Measurements from ENCODE around the gene PRDM5. TPM values are rescaled to one million over a fixed set of nuclear protein-coding genes. Genes with fewer than 3 reads are reported as not detected.

The PRDM5 gene
- total and polyA plus RNA-seq, 2 donors (not counting 1 experiment from before 2014, with no cell fraction given), result 8.6 to 19.0 TPM

DNA sequence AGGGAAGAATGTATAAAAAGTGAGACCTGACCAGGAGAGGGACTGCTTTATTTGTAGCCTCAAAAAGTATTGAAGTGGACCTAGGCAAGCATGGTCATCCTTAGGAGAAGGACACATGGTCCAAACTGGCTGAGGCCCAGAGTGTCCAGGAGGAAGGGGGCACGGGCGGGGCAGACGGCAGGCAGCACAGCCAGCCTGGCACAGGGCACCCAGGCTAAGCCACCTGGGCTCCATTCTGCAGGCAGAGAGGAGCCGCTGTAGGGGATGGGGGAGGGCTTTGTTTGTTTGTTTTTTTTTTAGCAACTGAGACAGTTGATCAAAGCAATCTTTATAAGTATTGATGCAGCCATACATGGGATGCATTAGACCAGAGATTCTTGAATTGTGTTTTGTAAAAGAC, 188.6 kb downstream of the PRDM5 start:
- Histone ChIP-seq H4K20me1 (ENCODE audit: control insufficient read depth, extremely low read depth, insufficient read depth, low read length) (no peaks in the 10 kb centered on the region), H3K79me2 (ENCODE audit: control insufficient read depth, insufficient read depth, low read length) (no peaks in the 10 kb centered on the region), H3K36me3 (ENCODE audit: control insufficient read depth, insufficient read depth, low read length) (no peaks in the 10 kb centered on the region), H3K9ac (ENCODE audit: insufficient read depth, low read length) (no peak overlapping the region), H3K9me3 (ENCODE audit: control insufficient read depth, insufficient read depth, low read depth, low read length) (no peaks in the 10 kb centered on the region), H3K4me3 (replicated peaks in 1 of 4; ENCODE audit: control extremely low read depth in 1 of 4, insufficient read depth in 1 of 4, low read depth in 3 of 4, low read length in 4 of 4) (no peak overlapping the region), H3K27me3 (ENCODE audit: control insufficient read depth, insufficient read depth, low read length) (no peaks in the 10 kb centered on the region), H2AFZ (ENCODE audit: low read length) (no peak overlapping the region), H3K4me1 (ENCODE audit: control insufficient read depth, extremely low read depth, insufficient read depth, low read length) (no peaks in the 10 kb centered on the region), H3K27ac (ENCODE audit: insufficient read depth, low read length) (no peak overlapping the region), H3K4me2 (ENCODE audit: extremely low read depth, insufficient read depth, low read length) (no peak overlapping the region)
- TF ChIP-seq, protein P1, sequence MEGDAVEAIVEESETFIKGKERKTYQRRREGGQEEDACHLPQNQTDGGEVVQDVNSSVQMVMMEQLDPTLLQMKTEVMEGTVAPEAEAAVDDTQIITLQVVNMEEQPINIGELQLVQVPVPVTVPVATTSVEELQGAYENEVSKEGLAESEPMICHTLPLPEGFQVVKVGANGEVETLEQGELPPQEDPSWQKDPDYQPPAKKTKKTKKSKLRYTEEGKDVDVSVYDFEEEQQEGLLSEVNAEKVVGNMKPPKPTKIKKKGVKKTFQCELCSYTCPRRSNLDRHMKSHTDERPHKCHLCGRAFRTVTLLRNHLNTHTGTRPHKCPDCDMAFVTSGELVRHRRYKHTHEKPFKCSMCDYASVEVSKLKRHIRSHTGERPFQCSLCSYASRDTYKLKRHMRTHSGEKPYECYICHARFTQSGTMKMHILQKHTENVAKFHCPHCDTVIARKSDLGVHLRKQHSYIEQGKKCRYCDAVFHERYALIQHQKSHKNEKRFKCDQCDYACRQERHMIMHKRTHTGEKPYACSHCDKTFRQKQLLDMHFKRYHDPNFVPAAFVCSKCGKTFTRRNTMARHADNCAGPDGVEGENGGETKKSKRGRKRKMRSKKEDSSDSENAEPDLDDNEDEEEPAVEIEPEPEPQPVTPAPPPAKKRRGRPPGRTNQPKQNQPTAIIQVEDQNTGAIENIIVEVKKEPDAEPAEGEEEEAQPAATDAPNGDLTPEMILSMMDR (conservative IDR thresholded peaks at IDR 0.05 in 1 of 2, IDR thresholded peaks at IDR 0.05 in 1 of 2; ENCODE audit: low read depth in 1 of 2, low read length in 2 of 2), result no peak
- TF ChIP-seq EZH2 (IDR thresholded peaks at IDR 0.05; ENCODE audit: low read length, missing control alignments), result no peak
- no peak for DNase-seq (ENCODE audit: low read depth in 2 of 2)

DNA sequence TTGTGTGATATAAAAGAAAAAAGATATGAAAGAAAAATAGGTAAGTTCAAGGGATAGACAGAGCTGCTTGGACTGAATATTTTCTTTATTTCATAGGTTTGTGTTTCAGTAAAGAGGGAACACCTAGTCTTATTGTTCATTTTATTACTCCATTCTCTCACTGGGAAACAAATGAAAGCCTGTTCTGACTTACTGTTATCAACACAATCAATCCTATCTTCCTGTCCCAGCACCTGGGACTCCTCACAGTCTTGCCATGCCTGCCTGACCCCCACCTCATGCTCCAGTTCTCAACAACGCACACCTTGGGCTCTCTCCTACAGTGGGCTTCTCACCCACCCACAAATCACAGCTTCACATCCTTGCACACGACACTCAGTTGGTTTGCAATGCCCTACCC, 189.5 kb downstream of the PRDM5 start:
- Histone ChIP-seq H3K9ac (ENCODE audit: insufficient read depth, low read length) (no peak overlapping the region), H4K20me1 (ENCODE audit: control insufficient read depth, extremely low read depth, insufficient read depth, low read length) (no peaks in the 10 kb centered on the region), H2AFZ (ENCODE audit: low read length) (no peak overlapping the region), H3K27me3 (ENCODE audit: control insufficient read depth, insufficient read depth, low read length) (no peaks in the 10 kb centered on the region), H3K9me3 (ENCODE audit: control insufficient read depth, insufficient read depth, low read depth, low read length) (no peaks in the 10 kb centered on the region), H3K36me3 (ENCODE audit: control insufficient read depth, insufficient read depth, low read length) (no peaks in the 10 kb centered on the region), H3K79me2 (ENCODE audit: control insufficient read depth, insufficient read depth, low read length) (no peaks in the 10 kb centered on the region), H3K4me3 (replicated peaks in 1 of 4; ENCODE audit: control extremely low read depth in 1 of 4, insufficient read depth in 1 of 4, low read depth in 3 of 4, low read length in 4 of 4) (no peak overlapping the region), H3K4me1 (ENCODE audit: control insufficient read depth, extremely low read depth, insufficient read depth, low read length) (no peaks in the 10 kb centered on the region), H3K27ac (ENCODE audit: insufficient read depth, low read length) (no peak overlapping the region), H3K4me2 (ENCODE audit: extremely low read depth, insufficient read depth, low read length) (no peak overlapping the region)
- TF ChIP-seq, protein P1 (conservative IDR thresholded peaks at IDR 0.05 in 1 of 2, IDR thresholded peaks at IDR 0.05 in 1 of 2; ENCODE audit: low read depth in 1 of 2, low read length in 2 of 2), result no peak
- no peak for TF ChIP-seq EZH2 (IDR thresholded peaks at IDR 0.05; ENCODE audit: low read length, missing control alignments)
- DNase-seq (ENCODE audit: low read depth in 2 of 2), result no peak

DNA sequence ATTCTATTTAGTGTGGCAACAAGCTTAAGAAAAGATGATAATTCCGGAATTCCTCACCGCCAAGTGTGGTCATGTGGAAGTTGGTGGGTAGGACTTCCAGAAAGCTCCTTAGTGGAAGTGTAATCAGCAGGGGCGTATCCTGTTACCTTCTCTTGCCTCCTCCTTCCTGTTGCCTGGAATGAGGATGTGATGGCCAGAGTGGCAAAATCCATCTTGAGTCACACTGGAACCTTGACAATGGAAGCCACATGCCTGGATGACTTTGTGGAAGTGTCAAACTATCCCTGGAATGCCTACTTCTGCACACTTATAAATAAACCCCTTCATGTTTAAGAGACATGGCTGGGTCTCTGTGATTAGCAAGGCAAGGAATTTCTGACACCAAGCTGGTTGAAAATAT, 191.0 kb downstream of the PRDM5 start:
- H3K27ac ChIP-seq (ENCODE audit: insufficient read depth, low read length), result no peak overlapping the region
- no peak overlapping the region for H2AFZ ChIP-seq (ENCODE audit: low read length)
- H3K36me3 ChIP-seq (ENCODE audit: control insufficient read depth, insufficient read depth, low read length), result no peaks in the 10 kb centered on the region
- H3K4me1 ChIP-seq (ENCODE audit: control insufficient read depth, extremely low read depth, insufficient read depth, low read length), result no peaks in the 10 kb centered on the region
- TF ChIP-seq, protein P1 (conservative IDR thresholded peaks at IDR 0.05 in 1 of 2, IDR thresholded peaks at IDR 0.05 in 1 of 2; ENCODE audit: low read depth in 1 of 2, low read length in 2 of 2), result no peak
- TF ChIP-seq EZH2 (IDR thresholded peaks at IDR 0.05; ENCODE audit: low read length, missing control alignments), result no peak
- H3K79me2 ChIP-seq (ENCODE audit: control insufficient read depth, insufficient read depth, low read length), result no peaks in the 10 kb centered on the region
- H3K27me3 ChIP-seq (ENCODE audit: control insufficient read depth, insufficient read depth, low read length), result no peaks in the 10 kb centered on the region
- H3K4me3 ChIP-seq (replicated peaks in 1 of 4; ENCODE audit: control extremely low read depth in 1 of 4, insufficient read depth in 1 of 4, low read depth in 3 of 4, low read length in 4 of 4), result no peak overlapping the region
- peak in 1 of 2 donors; percentile 46 for DNase-seq (ENCODE audit: low read depth in 2 of 2)
- H3K9ac ChIP-seq (ENCODE audit: insufficient read depth, low read length), result no peak overlapping the region
- H3K9me3 ChIP-seq (ENCODE audit: control insufficient read depth, insufficient read depth, low read depth, low read length), result no peaks in the 10 kb centered on the region
- H3K4me2 ChIP-seq (ENCODE audit: extremely low read depth, insufficient read depth, low read length), result no peak overlapping the region
- H4K20me1 ChIP-seq (ENCODE audit: control insufficient read depth, extremely low read depth, insufficient read depth, low read length), result no peaks in the 10 kb centered on the region

Data from fibroblast of lung (primary cell).